ENCODE data around the gene DHRS9.

Gene DHRS9

DNA sequence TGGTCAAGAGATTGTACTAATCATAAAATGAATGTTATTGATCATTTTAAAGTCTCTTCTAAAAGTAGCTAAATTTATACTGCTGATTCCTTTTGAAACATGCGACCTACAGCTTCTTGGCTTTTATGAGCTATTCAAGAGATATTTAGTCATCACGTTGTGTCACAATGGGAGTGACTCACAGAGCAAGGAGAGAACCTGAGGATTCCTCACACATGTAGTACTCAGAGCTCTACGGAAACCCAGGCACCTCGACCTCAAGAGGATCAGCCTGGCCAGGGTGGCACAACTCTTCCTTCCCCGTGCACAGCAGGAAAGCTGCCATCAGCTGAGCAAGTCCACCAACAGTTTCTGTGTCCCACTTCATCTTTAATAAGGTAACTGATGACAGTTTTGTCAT lies at the start of gene DHRS9:
TSS of gene DHRS9 (plus strand) at position 223 of the 400 bp plus-strand sequence. CDS start 12,019 bp downstream, outside the sequence.
- TF ChIP-seq, protein P1, sequence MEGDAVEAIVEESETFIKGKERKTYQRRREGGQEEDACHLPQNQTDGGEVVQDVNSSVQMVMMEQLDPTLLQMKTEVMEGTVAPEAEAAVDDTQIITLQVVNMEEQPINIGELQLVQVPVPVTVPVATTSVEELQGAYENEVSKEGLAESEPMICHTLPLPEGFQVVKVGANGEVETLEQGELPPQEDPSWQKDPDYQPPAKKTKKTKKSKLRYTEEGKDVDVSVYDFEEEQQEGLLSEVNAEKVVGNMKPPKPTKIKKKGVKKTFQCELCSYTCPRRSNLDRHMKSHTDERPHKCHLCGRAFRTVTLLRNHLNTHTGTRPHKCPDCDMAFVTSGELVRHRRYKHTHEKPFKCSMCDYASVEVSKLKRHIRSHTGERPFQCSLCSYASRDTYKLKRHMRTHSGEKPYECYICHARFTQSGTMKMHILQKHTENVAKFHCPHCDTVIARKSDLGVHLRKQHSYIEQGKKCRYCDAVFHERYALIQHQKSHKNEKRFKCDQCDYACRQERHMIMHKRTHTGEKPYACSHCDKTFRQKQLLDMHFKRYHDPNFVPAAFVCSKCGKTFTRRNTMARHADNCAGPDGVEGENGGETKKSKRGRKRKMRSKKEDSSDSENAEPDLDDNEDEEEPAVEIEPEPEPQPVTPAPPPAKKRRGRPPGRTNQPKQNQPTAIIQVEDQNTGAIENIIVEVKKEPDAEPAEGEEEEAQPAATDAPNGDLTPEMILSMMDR (IDR thresholded peaks at IDR 0.05; ENCODE audit: low read length, missing control alignments), result no peak
- peak within 1 kb of the TSS; percentile 2 for H3K4me3 ChIP-seq (replicated peaks; ENCODE audit: low read depth, low read length)
- DNase-seq (ENCODE audit: low read depth), result peak; percentile 86

DNA sequence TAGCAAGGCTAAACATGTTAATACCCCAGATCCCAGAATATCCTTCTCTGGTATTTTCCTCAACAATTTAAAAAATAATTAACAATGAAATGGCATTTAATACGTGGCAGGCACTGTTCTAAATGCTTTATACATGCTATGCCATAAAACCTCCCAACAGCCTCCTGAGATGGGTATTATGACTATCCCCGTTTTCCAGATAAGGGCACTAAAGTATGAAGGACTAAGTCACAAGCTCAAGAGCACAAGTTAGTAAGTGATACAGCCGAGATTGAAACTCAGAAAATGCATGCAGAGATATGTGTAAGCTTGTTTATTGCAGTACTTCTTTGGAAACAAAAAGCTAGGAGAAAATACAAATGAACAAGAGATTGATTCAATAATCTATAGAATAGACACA lies 46.2 kb upstream of the DHRS9 start:
- H3K4me3 ChIP-seq (replicated peaks; ENCODE audit: low read depth, low read length), result no peak overlapping the region
- TF ChIP-seq, protein P1 (IDR thresholded peaks at IDR 0.05; ENCODE audit: low read length, missing control alignments), result no peak
- DNase-seq (ENCODE audit: low read depth), result no peak

DNA sequence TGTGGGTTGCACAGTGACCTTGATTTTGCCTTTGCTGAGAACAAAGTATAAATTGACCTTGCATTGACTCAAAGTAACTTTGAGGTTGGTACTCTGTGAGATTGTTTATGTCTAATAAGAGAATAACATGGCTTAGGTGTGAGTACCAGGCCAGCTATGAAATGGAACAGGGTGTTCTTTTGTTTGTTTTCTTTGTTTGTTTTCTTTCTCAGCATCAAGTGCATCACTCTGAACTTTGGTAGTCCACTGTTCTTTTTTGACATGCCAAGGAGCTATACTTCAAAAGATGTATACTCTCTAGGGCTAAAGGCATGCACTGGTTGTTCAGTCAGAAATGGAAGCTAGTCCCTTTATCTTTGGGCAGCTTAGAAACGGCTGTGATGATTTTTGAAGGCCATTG lies 43.3 kb upstream of the DHRS9 start:
- no peak overlapping the region for H3K4me3 ChIP-seq (replicated peaks; ENCODE audit: low read depth, low read length)
- TF ChIP-seq, protein P1 (IDR thresholded peaks at IDR 0.05; ENCODE audit: low read length, missing control alignments), result no peak
- no peak for DNase-seq (ENCODE audit: low read depth)

DNA sequence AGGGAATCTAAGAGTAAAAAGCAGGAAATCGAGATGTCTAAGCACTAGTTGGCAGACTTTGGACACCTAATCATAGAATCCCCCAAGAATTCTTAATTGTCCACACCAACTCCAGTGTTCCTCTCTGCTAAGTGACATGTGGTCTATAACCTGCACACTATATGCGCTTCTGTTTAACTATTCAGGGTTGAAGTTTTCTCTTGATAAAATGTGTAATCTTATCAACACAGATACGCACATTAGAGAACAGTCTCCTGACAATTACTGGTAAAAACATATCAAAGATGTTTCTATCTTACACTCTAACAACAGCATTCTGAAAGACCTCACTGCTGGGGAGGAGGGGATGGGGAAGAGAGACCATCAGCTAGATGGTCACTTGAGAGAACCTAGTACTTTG lies 42.1 kb upstream of the DHRS9 start:
- TF ChIP-seq, protein P1 (IDR thresholded peaks at IDR 0.05; ENCODE audit: low read length, missing control alignments), result no peak
- no peak for DNase-seq (ENCODE audit: low read depth)
- H3K4me3 ChIP-seq (replicated peaks; ENCODE audit: low read depth, low read length), result no peak overlapping the region

DNA sequence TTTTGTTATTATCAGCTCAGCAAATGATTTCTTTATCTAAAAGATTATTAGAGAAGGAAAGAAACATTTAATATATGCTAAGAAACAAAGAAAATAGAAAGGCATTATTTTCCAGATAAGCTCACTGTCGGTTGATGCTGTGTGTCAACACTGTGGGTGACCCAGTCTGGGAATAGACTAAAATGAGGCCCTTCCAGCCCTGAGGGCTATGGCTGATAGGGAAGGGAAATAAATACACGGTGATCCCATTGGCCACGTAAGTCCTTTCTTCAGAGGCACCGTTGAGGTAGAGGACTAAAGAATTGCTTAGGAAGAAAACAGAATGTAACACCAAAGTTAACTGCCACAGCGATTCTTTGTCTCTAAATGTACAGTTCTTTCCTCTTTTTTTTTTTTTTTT lies 40.0 kb upstream of the DHRS9 start:
- H3K4me3 ChIP-seq (replicated peaks; ENCODE audit: low read depth, low read length), result no peak overlapping the region
- TF ChIP-seq, protein P1 (IDR thresholded peaks at IDR 0.05; ENCODE audit: low read length, missing control alignments), result no peak
- no peak for DNase-seq (ENCODE audit: low read depth)

DNA sequence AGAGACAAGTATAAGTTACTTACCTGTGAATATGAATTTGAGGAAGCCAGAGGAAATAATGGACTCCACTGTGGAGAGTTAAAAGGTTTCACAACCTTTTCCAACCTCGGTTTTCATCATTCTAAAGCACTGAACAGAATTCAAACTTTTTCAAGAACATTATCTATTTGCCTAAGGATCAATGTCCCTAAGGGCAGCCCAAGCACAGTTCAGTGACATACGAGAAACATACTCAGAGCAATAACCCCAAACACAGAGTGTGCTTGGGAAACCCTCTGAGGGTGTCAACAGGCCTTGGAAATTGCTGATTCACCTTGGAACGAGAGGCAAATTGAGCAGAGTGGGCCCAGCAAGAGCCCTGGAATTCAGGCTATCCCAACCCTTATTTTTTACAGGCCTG lies 38.2 kb upstream of the DHRS9 start, which contains the start of gene ABCB11:
TSS of gene ABCB11 (minus strand) at position 123 of the 400 bp plus-strand sequence. CDS start 13,199 bp downstream, outside the sequence.
- no peak for DNase-seq (ENCODE audit: low read depth)
- H3K4me3 ChIP-seq (replicated peaks; ENCODE audit: low read depth, low read length), result no peak within 1 kb of the TSS
- TF ChIP-seq, protein P1 (IDR thresholded peaks at IDR 0.05; ENCODE audit: low read length, missing control alignments), result no peak

DNA sequence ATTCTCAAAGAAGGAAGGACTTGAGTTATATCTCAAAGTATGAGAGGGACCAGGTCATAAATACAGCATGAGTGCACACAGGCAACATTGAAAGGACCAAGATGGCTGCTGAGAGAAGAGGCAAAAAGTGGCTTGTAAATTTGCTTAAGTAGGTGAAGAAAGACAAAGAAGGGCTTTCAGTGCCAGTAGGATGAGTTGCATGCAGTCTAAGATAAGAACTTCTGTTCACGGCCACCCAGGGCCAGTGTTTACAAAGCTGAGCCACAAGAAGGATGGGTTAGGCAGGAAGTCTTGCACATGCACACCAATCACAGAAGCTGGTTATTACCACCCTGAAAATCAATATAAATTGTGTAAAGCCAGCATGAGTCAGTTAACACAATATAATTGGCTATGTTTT lies 35.1 kb upstream of the DHRS9 start:
- TF ChIP-seq, protein P1 (IDR thresholded peaks at IDR 0.05; ENCODE audit: low read length, missing control alignments), result no peak
- peak; percentile 37 for DNase-seq (ENCODE audit: low read depth)
- H3K4me3 ChIP-seq (replicated peaks; ENCODE audit: low read depth, low read length), result no peak overlapping the region

All from fibroblast of pulmonary artery (primary cell).